IgD-negative memory B cell (primary cell): ENCODE data around the gene KRTAP16-1. TPM values are rescaled to one million over a fixed set of nuclear protein-coding genes. Genes with fewer than 3 reads are reported as not detected.
"Not testable (repeated sequence)": the region's sequence is repeated elsewhere in the genome, so short reads cannot be mapped to it uniquely, and the experiment has no call there.

ENCODE experiments used
- H3K27ac Mint-ChIP-seq, 3 donors: one replicate each; pipeline ENCODE4 v1.8.0; 2020 to 2022; ENCODE audit warnings: mild to moderate bottlenecking in 3 of 3, mixed read lengths in 3 of 3, moderate library complexity in 1 of 3
- H3K27me3 Mint-ChIP-seq: one replicate; pipeline ENCODE4 v1.8.0; 2021; ENCODE audit warnings: mixed read lengths
- H3K36me3 Mint-ChIP-seq: one replicate; pipeline ENCODE4 v1.8.0; 2020; ENCODE audit warnings: mild to moderate bottlenecking, mixed read lengths
- H3K4me1 Mint-ChIP-seq, 3 donors: one replicate each; pipeline ENCODE4 v1.8.0; 2020 to 2022; ENCODE audit warnings: mixed read lengths in 3 of 3, mild to moderate bottlenecking in 1 of 3
- H3K4me3 Mint-ChIP-seq, 4 donors: one replicate each; pipeline ENCODE4 v1.8.0; 2020 to 2022; ENCODE audit warnings: mild to moderate bottlenecking in 4 of 4, mixed read lengths in 4 of 4, moderate library complexity in 3 of 4
- H3K9me3 Mint-ChIP-seq, 3 donors: one replicate each; pipeline ENCODE4 v1.8.0; 2020 to 2021; ENCODE audit warnings: mixed read lengths in 3 of 3, mild to moderate bottlenecking in 1 of 3
- polyA plus RNA-seq: library from polyadenylated mRNA; unstranded; fragments of 300-500 nt; fragmentation: Illumina TruSeq; gene quantifications from one replicate; pipeline ENCODE4 v1.2.3, GENCODE V29; 2021

Gene KRTAP16-1
- polyA plus RNA-seq, result not detected

- Mint-ChIP-seq H3K4me3 (peak within 1 kb of the TSS; percentile 21 to 77 (median 64)), H3K4me1 (peaks cover 18 to 40% (median 34%) of the 10 kb centered on the region in 3 donors)
Measured at GRCh38 chr17:41308918-41309359, at the start of gene KRTAP16-1. TSS of gene KRTAP16-1 (minus strand) at chr17:41309309. CDS start at chr17:41309253, 56 bp downstream.

GRCh38 chr17:41354536-41354935 lies 45.4 kb upstream of the KRTAP16-1 start:
- H3K9me3 Mint-ChIP-seq, result peaks cover 0 to 4% (median 3%) of the 10 kb centered on the region in 3 donors
- no peaks in the 10 kb centered on the region for H3K36me3 Mint-ChIP-seq
- no peak overlapping the region for H3K4me3 Mint-ChIP-seq
- no peaks in the 10 kb centered on the region for H3K4me1 Mint-ChIP-seq
- H3K27me3 Mint-ChIP-seq, result peaks cover 9% of the 10 kb centered on the region
- H3K27ac Mint-ChIP-seq, result no peak overlapping the region

More at GRCh38 chr17:41308918-41309359, at the start of gene KRTAP16-1:
- no peaks in the 10 kb centered on the region for H3K9me3 Mint-ChIP-seq
- H3K36me3 Mint-ChIP-seq, result no peaks in the 10 kb centered on the region
- peak within 1 kb of the TSS; percentile 76 to 94 (median 89) for H3K27ac Mint-ChIP-seq
- H3K27me3 Mint-ChIP-seq, result peaks cover 7% of the 10 kb centered on the region

- peaks cover 9% of the 10 kb centered on the region for H3K27me3 Mint-ChIP-seq
- H3K36me3 Mint-ChIP-seq, result no peaks in the 10 kb centered on the region
- H3K9me3 Mint-ChIP-seq, result peaks cover 0 to 4% (median 3%) of the 10 kb centered on the region in 3 donors
- H3K27ac Mint-ChIP-seq, result no peak overlapping the region
- H3K4me3 Mint-ChIP-seq, result no peak overlapping the region
- H3K4me1 Mint-ChIP-seq, result no peaks in the 10 kb centered on the region
Measured at GRCh38 chr17:41352597-41353366, 43.7 kb upstream of the KRTAP16-1 start.

- Mint-ChIP-seq H3K9me3 (peaks cover 0 to 3% (median 0%) of the 10 kb centered on the region in 3 donors), H3K27me3 (peaks cover 8% of the 10 kb centered on the region), H3K27ac (no peak overlapping the region), H3K4me1 (no peaks in the 10 kb centered on the region), H3K36me3 (no peaks in the 10 kb centered on the region), H3K4me3 (no peak overlapping the region)
Measured at GRCh38 chr17:41351177-41351576, 42.1 kb upstream of the KRTAP16-1 start.

- not testable (repeated sequence) for H3K4me3 Mint-ChIP-seq, H3K36me3 Mint-ChIP-seq, H3K4me1 Mint-ChIP-seq, H3K27me3 Mint-ChIP-seq, H3K9me3 Mint-ChIP-seq
- H3K27ac Mint-ChIP-seq, result peak within 1 kb of the TSS in 1 of 3 donors; percentile 1
Measured at GRCh38 chr17:41350381-41350878, 41.3 kb upstream of the KRTAP16-1 start, which contains the start of gene KRT33A. TSS of gene KRT33A (minus strand) at chr17:41350828. CDS start at chr17:41350767, 61 bp downstream.

GRCh38 chr17:41347869-41348760 lies 39.0 kb upstream of the KRTAP16-1 start:
- no peaks in the 10 kb centered on the region for H3K4me1 Mint-ChIP-seq
- no peaks in the 10 kb centered on the region for H3K36me3 Mint-ChIP-seq
- H3K27ac Mint-ChIP-seq, result no peak overlapping the region
- H3K9me3 Mint-ChIP-seq, result peaks cover 4 to 5% (median 4%) of the 10 kb centered on the region in 3 donors
- H3K27me3 Mint-ChIP-seq, result peaks cover 8% of the 10 kb centered on the region
- H3K4me3 Mint-ChIP-seq, result no peak overlapping the region

- peaks cover 4 to 19% (median 11%) of the 10 kb centered on the region in 3 donors for H3K9me3 Mint-ChIP-seq
- H3K4me1 Mint-ChIP-seq, H3K4me3 Mint-ChIP-seq, H3K36me3 Mint-ChIP-seq, H3K27ac Mint-ChIP-seq, H3K27me3 Mint-ChIP-seq: not testable (repeated sequence)
Measured at GRCh38 chr17:41346421-41346820, 37.3 kb upstream of the KRTAP16-1 start.

GRCh38 chr17:41345992-41346391 lies 36.9 kb upstream of the KRTAP16-1 start:
- H3K27ac Mint-ChIP-seq, result no peak overlapping the region

GRCh38 chr17:41343029-41343428 lies 33.9 kb upstream of the KRTAP16-1 start:
- Mint-ChIP-seq H3K27me3 (peaks cover 5% of the 10 kb centered on the region), H3K4me1 (peaks cover 5 to 26% (median 19%) of the 10 kb centered on the region in 3 donors), H3K4me3 (no peak overlapping the region), H3K27ac (peak overlapping the region in 1 of 3 donors; percentile 83), H3K9me3 (peaks cover 4 to 19% (median 11%) of the 10 kb centered on the region in 3 donors), H3K36me3 (no peaks in the 10 kb centered on the region)

More at GRCh38 chr17:41345992-41346391, 36.9 kb upstream of the KRTAP16-1 start:
- H3K27me3 Mint-ChIP-seq, result peaks cover 5% of the 10 kb centered on the region
- peaks cover 0 to under 1% (median 0%) of the 10 kb centered on the region in 3 donors for H3K4me1 Mint-ChIP-seq
- peaks cover 4 to 19% (median 11%) of the 10 kb centered on the region in 3 donors for H3K9me3 Mint-ChIP-seq
- no peaks in the 10 kb centered on the region for H3K36me3 Mint-ChIP-seq
- H3K4me3 Mint-ChIP-seq, result no peak overlapping the region

- peak overlapping the region in 1 of 4 donors; percentile 46 for H3K4me3 Mint-ChIP-seq
- H3K9me3 Mint-ChIP-seq, result peaks cover 4 to 19% (median 11%) of the 10 kb centered on the region in 3 donors
- peak overlapping the region in 2 of 3 donors; percentile 78 to 83 for H3K27ac Mint-ChIP-seq
- H3K4me1 Mint-ChIP-seq, result peaks cover 5 to 28% (median 19%) of the 10 kb centered on the region in 3 donors
- H3K27me3 Mint-ChIP-seq, result peaks cover 5% of the 10 kb centered on the region
- H3K36me3 Mint-ChIP-seq, result no peaks in the 10 kb centered on the region
Measured at GRCh38 chr17:41340934-41341861, 32.1 kb upstream of the KRTAP16-1 start.

- Mint-ChIP-seq H3K9me3 (peaks cover 4 to 19% (median 11%) of the 10 kb centered on the region in 3 donors), H3K4me3 (no peak overlapping the region), H3K4me1 (peaks cover 5 to 30% (median 19%) of the 10 kb centered on the region in 3 donors), H3K36me3 (no peaks in the 10 kb centered on the region), H3K27ac (peak overlapping the region in 2 of 3 donors; percentile 2 to 93), H3K27me3 (peaks cover 6% of the 10 kb centered on the region)
Measured at GRCh38 chr17:41340494-41340893, 31.4 kb upstream of the KRTAP16-1 start.

GRCh38 chr17:41339571-41340172 lies 30.6 kb upstream of the KRTAP16-1 start:
- peaks cover 8% of the 10 kb centered on the region for H3K27me3 Mint-ChIP-seq
- peak overlapping the region; percentile 19 to 93 (median 32) for H3K27ac Mint-ChIP-seq
- peaks cover 4 to 19% (median 11%) of the 10 kb centered on the region in 3 donors for H3K9me3 Mint-ChIP-seq
- no peaks in the 10 kb centered on the region for H3K36me3 Mint-ChIP-seq
- peaks cover 7 to 34% (median 19%) of the 10 kb centered on the region in 3 donors for H3K4me1 Mint-ChIP-seq
- H3K4me3 Mint-ChIP-seq, result peak overlapping the region in 2 of 4 donors; percentile 0 to 5

GRCh38 chr17:41338961-41339485 lies 29.9 kb upstream of the KRTAP16-1 start:
- H3K27ac Mint-ChIP-seq, result peak overlapping the region; percentile 19 to 86 (median 32)
- H3K4me1 Mint-ChIP-seq, result peaks cover 13 to 38% (median 19%) of the 10 kb centered on the region in 3 donors
- H3K27me3 Mint-ChIP-seq, result peaks cover 14% of the 10 kb centered on the region
- peaks cover 4 to 19% (median 10%) of the 10 kb centered on the region in 3 donors for H3K9me3 Mint-ChIP-seq
- H3K36me3 Mint-ChIP-seq, result no peaks in the 10 kb centered on the region
- H3K4me3 Mint-ChIP-seq, result peak overlapping the region in 2 of 4 donors; percentile 0 to 5
